Testis (tissue), 3 donors: ENCODE data around the gene KLHL3. TPM values are rescaled to one million over a fixed set of nuclear protein-coding genes. Genes with fewer than 3 reads are reported as not detected.

Experiments
- DNase-seq: peaks from one replicate; pipeline ENCODE4 v3.0.0-alpha.2; 2019
- H3K27ac ChIP-seq, 2 donors: fragments of 200-600 bp; sonication (generic); one replicate each; pipeline ENCODE4 v1.5.1; 2019
- H3K27me3 ChIP-seq: fragments of 200-600 bp; sonication (generic); one replicate; pipeline ENCODE4 v1.5.1; 2019
- H3K36me3 ChIP-seq: fragments of 200-600 bp; sonication (generic); one replicate; pipeline ENCODE4 v1.5.1; 2017; ENCODE audit warnings: low read depth; ENCODE audit errors: missing control alignments
- H3K4me1 ChIP-seq: fragments of 200-600 bp; sonication (generic); one replicate; pipeline ENCODE4 v1.5.1; 2019
- H3K4me3 ChIP-seq, 2 donors: fragments of 200-600 bp; sonication (generic); one replicate each; pipeline ENCODE4 v1.5.1; 2017 to 2019
- H3K9me3 ChIP-seq: fragments of 200-600 bp; sonication (generic); one replicate; pipeline ENCODE4 v1.5.1; 2017
- POLR2A ChIP-seq: fragments of 450-650 bp; IDR thresholded peaks from one replicate; pipeline ENCODE4 v1.6.1; 2017; ENCODE audit warnings: antibody characterized with exemption, mild to moderate bottlenecking, moderate library complexity
- WGBS, 2 donors: methylation state at CpG; one replicate each; pipeline ENCODE4 v1.1.5; 2018; 5-methylcytosine and 5-hydroxymethylcytosine counted together
- intact Hi-C: fragments of 100-400 bp; cut with DNase I; formaldehyde crosslinking; loops from one replicate; pipeline ENCODE4 v1.15.1; 2023; ENCODE audit warnings: low total_unique reads
- microRNA counts, 2 donors: library from miRNA; unstranded; fragments of <30 nt; microRNA quantifications; one replicate each; lab custom pipeline; 2016
- microRNA-seq, 2 donors: library from miRNA; unstranded; fragments of <30 nt; microRNA quantifications; one replicate each; pipeline ENCODE4, GENCODE V29; 2016; ENCODE audit warnings: borderline number of aligned reads in 2 of 2, borderline replicate concordance in 1 of 2
- polyA plus RNA-seq: library from polyadenylated mRNA; stranded (reverse); fragments of 350-450 nt; fragmentation: Illumina TruSeq; extraction: RNeasy Lipid Tissue Mini Kit (QIAGEN cat#74804); gene quantifications from one replicate; pipeline ENCODE4 v1.2.3, GENCODE V29; 2014; ENCODE audit warnings: low read depth, low replicate concordance; ENCODE audit not compliant: insufficient read depth
- small RNA-seq, 2 donors: library from RNA; depleted of rRNA; stranded (forward); fragments of <200 nt; gene quantifications; one replicate each; pipeline ENCODE3, GENCODE V24; 2016
- total RNA-seq, 2 donors: library from RNA; depleted of rRNA; stranded (reverse); fragments of >200 nt; gene quantifications; one replicate each; pipeline ENCODE4 v1.2.3, GENCODE V29; 2016
- TF ChIP-seq, protein P1 (sequence below), 3 experiments: fragments of 450-650 bp in 2 of 3; fragments of 200-600 bp in 1 of 3; sonication (generic) in 1 of 3; IDR thresholded peaks; one replicate each; pipeline ENCODE4 v1.5.1; 2016 to 2019; ENCODE audit warnings: antibody characterized with exemption in 3 of 3, mild to moderate bottlenecking in 2 of 3, moderate library complexity in 1 of 3

The KLHL3 gene
- total and polyA plus RNA-seq, 3 donors from 2014 or later = 13.7 to 35.0 (median 26.2) TPM

DNA sequence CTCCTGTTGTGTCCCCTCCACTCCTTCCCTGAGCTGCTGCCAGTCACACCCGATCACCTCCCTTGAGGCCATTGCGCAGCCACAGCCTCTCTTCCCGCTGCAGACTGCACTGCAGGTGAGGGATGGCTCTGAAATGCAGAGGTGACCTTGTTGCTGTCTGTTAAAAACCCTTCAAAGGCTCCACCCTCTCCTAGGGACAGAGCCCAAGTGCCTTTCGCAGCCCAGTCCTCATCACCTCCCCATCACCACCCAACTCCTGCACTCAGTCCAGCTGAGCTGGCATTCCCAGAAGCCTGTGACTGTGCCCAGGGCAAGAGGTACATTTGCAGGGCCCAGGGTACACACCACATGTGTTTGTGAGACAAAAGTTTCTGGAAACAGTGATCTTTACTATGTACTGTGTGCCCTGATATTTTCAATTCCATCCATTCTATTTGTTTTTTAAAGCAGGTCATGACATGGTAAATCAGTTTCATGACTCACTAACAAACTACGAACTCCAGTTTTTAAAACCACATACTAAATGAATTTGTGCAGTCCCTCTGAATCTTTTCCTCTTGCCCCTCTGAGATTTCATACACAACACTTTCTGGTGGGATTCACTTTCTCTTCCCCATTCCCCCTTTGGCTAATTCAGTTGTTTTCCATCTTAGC, 163.7 kb downstream of the KLHL3 start:
- WGBS, 2 donors = 90 to 92% methylated on average over 5 of the region's 5 CpGs
- intact Hi-C loops = no loop called here
- H3K4me3 ChIP-seq = no peak overlapping the region
- H3K36me3 ChIP-seq = no peaks in the 10 kb centered on the region
- H3K9me3 ChIP-seq = no peaks in the 10 kb centered on the region
- DNase-seq = no peak
- H3K27ac ChIP-seq = no peak overlapping the region
- H3K27me3 ChIP-seq = no peaks in the 10 kb centered on the region
- no peak for TF ChIP-seq POLR2A
- TF ChIP-seq, protein P1, sequence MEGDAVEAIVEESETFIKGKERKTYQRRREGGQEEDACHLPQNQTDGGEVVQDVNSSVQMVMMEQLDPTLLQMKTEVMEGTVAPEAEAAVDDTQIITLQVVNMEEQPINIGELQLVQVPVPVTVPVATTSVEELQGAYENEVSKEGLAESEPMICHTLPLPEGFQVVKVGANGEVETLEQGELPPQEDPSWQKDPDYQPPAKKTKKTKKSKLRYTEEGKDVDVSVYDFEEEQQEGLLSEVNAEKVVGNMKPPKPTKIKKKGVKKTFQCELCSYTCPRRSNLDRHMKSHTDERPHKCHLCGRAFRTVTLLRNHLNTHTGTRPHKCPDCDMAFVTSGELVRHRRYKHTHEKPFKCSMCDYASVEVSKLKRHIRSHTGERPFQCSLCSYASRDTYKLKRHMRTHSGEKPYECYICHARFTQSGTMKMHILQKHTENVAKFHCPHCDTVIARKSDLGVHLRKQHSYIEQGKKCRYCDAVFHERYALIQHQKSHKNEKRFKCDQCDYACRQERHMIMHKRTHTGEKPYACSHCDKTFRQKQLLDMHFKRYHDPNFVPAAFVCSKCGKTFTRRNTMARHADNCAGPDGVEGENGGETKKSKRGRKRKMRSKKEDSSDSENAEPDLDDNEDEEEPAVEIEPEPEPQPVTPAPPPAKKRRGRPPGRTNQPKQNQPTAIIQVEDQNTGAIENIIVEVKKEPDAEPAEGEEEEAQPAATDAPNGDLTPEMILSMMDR (IDR thresholded peaks at IDR 0.05) = no peak
- H3K4me1 ChIP-seq = no peaks in the 10 kb centered on the region

DNA sequence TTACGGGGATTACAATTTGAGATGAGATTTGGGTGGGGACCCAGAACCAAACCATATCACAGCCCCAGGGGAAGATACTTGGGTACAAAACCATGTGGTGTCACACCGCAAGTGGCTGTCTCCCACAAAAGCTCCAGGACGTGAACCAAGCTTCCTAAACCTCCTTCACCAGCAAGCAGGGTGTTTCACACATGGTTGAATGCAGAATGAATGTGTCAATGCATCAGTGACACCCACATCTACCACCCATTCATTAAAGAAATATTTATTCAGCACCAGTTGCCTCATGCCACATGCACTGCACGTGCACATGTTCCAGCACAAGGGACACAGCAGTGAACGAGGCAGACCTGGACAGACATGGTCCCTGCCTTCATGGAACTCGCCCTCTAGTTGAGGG, 165.8 kb downstream of the KLHL3 start:
- no peaks in the 10 kb centered on the region for H3K27me3 ChIP-seq
- 98 to 100% methylated on average over 5 to 6 of the region's 6 CpGs for WGBS, 2 donors

More for the DNA sequence above, 165.8 kb downstream of the KLHL3 start:
- no peak for TF ChIP-seq POLR2A
- TF ChIP-seq, protein P1 (IDR thresholded peaks at IDR 0.05) = no peak
- no peak for DNase-seq
- intact Hi-C loops = no loop called here
- Histone ChIP-seq H3K9me3 (no peaks in the 10 kb centered on the region), H3K4me1 (peaks cover 13% of the 10 kb centered on the region), H3K36me3 (no peaks in the 10 kb centered on the region), H3K4me3 (no peak overlapping the region), H3K27ac (no peak overlapping the region)

MicroRNA genes within 50 kb of the gene (microRNA counts, 767-probe panel; counts per million panel counts)
- 0 to 152 counts per million in 2 donors for microRNA hsa-miR-874 (lab: Ali Mortazavi, UCI)

Small RNA genes within 50 kb of the gene (microRNA-seq; reads per million reads assigned to microRNA genes)
- gene MIR874 = 869 to 1,032 reads per million in 2 donors

Small RNA genes within 50 kb of the gene (small RNA-seq; reads per million reads assigned to genes)
- 6.9 to 12.3 reads per million in 2 donors for gene MIR874

Other genes with a start within 250 kb of the KLHL3 start
- 100 to 1,000 TPM in 1 of 2 donors, 10 to 100 TPM in 1; 63.8 to 111 TPM for gene SPOCK1, start 236.8 kb downstream of the KLHL3 start, total RNA-seq
- 101 TPM for gene SPOCK1, start 236.8 kb downstream of the KLHL3 start, polyA plus RNA-seq
- gene HNRNPA0, start 18.3 kb upstream of the KLHL3 start, total RNA-seq = 10 to 100 TPM; 22.7 to 22.8 TPM
- 34.0 TPM for gene HNRNPA0, start 18.3 kb upstream of the KLHL3 start, polyA plus RNA-seq
- gene MYOT, start 131.8 kb upstream of the KLHL3 start, total RNA-seq = under 1 TPM; 0.43 to 0.79 TPM
- gene MYOT, start 131.8 kb upstream of the KLHL3 start, polyA plus RNA-seq = 7.2 TPM
- gene PKD2L2, start 153.4 kb upstream of the KLHL3 start, total RNA-seq = 1 to 10 TPM; 2.0 to 7.4 TPM
- gene PKD2L2, start 153.4 kb upstream of the KLHL3 start, polyA plus RNA-seq = 23.4 TPM